ENCODE results near the gene SYT8.
"Not testable (repeated sequence)": the region's sequence is repeated elsewhere in the genome, so short reads cannot be mapped to it uniquely, and the experiment has no call there.

The SYT8 gene

GRCh38 chr11:1812274-1812673 is 22.5 kb upstream of the SYT8 start:
- H3K4me1 Mint-ChIP-seq, result no peaks in the 10 kb centered on the region
- no peak for ATAC-seq
- H3K4me3 Mint-ChIP-seq, result no peak overlapping the region
- peaks cover 8% of the 10 kb centered on the region for H3K27me3 Mint-ChIP-seq
- no peaks in the 10 kb centered on the region for H3K36me3 Mint-ChIP-seq (ENCODE audit: low read depth)
- H3K27ac Mint-ChIP-seq, result no peak overlapping the region
- H3K9me3 Mint-ChIP-seq, result no peaks in the 10 kb centered on the region
- no peak for DNase-seq

GRCh38 chr11:1812801-1813200 is 22.0 kb upstream of the SYT8 start:
- Mint-ChIP-seq H3K4me1 (no peaks in the 10 kb centered on the region), H3K27ac (no peak overlapping the region)

DNA sequence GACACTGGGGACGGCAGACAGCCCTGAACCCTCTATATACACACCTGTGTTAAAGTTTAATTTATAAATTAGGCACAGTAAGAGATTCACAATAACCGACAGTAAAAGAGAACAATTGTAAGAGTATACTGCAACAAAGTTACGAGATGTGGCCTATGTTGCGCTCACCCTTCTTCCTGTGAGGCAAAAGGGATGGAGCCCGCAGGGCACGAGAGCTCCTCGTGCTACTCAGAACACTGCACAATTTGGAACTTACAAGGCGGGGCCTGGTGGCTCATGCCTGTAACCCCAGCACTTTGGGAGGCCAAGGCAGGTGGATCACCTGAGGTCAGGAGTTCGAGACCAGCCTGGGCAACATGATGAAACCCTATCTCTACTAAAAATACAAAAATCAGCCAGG is 21.4 kb upstream of the SYT8 start:
- H3K36me3 Mint-ChIP-seq (ENCODE audit: low read depth); H3K9me3 Mint-ChIP-seq; ATAC-seq; DNase-seq; H3K27me3 Mint-ChIP-seq; H3K4me3 Mint-ChIP-seq; H3K4me1 Mint-ChIP-seq; H3K27ac Mint-ChIP-seq: not testable (repeated sequence)

More at GRCh38 chr11:1812801-1813200, 22.0 kb upstream of the SYT8 start:
- no peaks in the 10 kb centered on the region for H3K9me3 Mint-ChIP-seq
- no peak for DNase-seq
- no peak overlapping the region for H3K4me3 Mint-ChIP-seq
- no peak for ATAC-seq
- H3K36me3 Mint-ChIP-seq (ENCODE audit: low read depth), result no peaks in the 10 kb centered on the region
- peaks cover 8% of the 10 kb centered on the region for H3K27me3 Mint-ChIP-seq

GRCh38 chr11:1814691-1815090 is 20.1 kb upstream of the SYT8 start:
- Mint-ChIP-seq H3K27me3 (peaks cover 8% of the 10 kb centered on the region), H3K4me1 (no peaks in the 10 kb centered on the region), H3K4me3 (no peak overlapping the region), H3K36me3 (ENCODE audit: low read depth) (no peaks in the 10 kb centered on the region), H3K9me3 (no peaks in the 10 kb centered on the region), H3K27ac (no peak overlapping the region)
- DNase-seq, result no peak
- ATAC-seq, result no peak

GRCh38 chr11:1815311-1815710 is 19.5 kb upstream of the SYT8 start:
- H3K4me3 Mint-ChIP-seq, result no peak overlapping the region
- ATAC-seq, result no peak
- H3K36me3 Mint-ChIP-seq (ENCODE audit: low read depth), result no peaks in the 10 kb centered on the region
- H3K27ac Mint-ChIP-seq, result no peak overlapping the region
- no peaks in the 10 kb centered on the region for H3K4me1 Mint-ChIP-seq
- no peaks in the 10 kb centered on the region for H3K9me3 Mint-ChIP-seq
- no peak for DNase-seq
- peaks cover 8% of the 10 kb centered on the region for H3K27me3 Mint-ChIP-seq

DNA sequence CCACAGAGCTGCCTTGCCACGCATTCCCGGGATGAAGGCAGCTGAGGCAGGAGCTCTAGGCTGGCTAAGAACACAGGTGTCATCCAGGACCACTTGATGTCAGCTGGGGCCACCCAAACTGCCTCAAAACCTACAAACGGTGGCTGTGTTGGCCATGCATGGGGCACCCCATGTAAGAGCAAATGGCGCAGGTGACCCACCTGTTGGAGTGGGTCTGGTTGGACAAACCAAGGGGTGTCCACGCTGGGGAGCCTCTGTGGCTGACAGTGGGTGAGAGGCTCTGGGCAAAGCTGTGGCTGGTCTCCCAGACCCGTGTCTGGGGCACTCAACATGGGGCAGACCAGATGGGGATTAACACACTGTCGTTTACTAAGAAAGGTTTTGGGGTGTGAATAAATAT is 19.0 kb upstream of the SYT8 start:
- Mint-ChIP-seq H3K9me3 (no peaks in the 10 kb centered on the region), H3K27me3 (peaks cover 8% of the 10 kb centered on the region), H3K4me3 (no peak overlapping the region), H3K27ac (no peak overlapping the region), H3K36me3 (ENCODE audit: low read depth) (no peaks in the 10 kb centered on the region), H3K4me1 (no peaks in the 10 kb centered on the region)
- no peak for ATAC-seq
- no peak for DNase-seq

DNA sequence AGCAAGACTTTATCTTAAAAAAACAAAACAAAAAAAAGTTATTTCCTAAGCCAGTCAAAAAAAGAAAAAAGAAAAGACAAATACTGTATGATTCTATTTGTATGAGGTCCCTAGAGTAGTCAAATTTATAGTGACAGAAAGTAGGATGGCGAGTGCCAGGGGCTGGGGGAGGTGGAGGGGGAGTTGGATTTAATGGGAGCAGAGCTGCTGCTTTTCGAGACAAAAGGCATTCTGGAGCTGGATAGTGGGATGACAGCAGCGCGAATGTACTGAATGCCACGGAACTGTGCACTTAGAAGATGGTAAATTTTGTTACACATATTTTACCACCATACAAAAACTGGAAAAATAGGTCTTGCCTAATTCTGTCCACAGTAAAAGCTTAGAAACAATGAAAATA is 17.8 kb upstream of the SYT8 start:
- ATAC-seq (no peak), DNase-seq (no peak)
- H3K27me3 Mint-ChIP-seq, result peaks cover 8% of the 10 kb centered on the region
- H3K9me3 Mint-ChIP-seq, result no peaks in the 10 kb centered on the region
- no peaks in the 10 kb centered on the region for H3K36me3 Mint-ChIP-seq (ENCODE audit: low read depth)
- H3K4me1 Mint-ChIP-seq, result no peaks in the 10 kb centered on the region
- H3K4me3 Mint-ChIP-seq, result no peak overlapping the region
- no peak overlapping the region for H3K27ac Mint-ChIP-seq

- Mint-ChIP-seq H3K27ac (no peak overlapping the region), H3K4me1 (no peaks in the 10 kb centered on the region), H3K36me3 (ENCODE audit: low read depth) (no peaks in the 10 kb centered on the region), H3K27me3 (peaks cover 4% of the 10 kb centered on the region), H3K9me3 (no peaks in the 10 kb centered on the region), H3K4me3 (no peak overlapping the region)
- no peak for DNase-seq
- no peak for ATAC-seq
Observed at GRCh38 chr11:1817511-1817910, 17.3 kb upstream of the SYT8 start.

DNA sequence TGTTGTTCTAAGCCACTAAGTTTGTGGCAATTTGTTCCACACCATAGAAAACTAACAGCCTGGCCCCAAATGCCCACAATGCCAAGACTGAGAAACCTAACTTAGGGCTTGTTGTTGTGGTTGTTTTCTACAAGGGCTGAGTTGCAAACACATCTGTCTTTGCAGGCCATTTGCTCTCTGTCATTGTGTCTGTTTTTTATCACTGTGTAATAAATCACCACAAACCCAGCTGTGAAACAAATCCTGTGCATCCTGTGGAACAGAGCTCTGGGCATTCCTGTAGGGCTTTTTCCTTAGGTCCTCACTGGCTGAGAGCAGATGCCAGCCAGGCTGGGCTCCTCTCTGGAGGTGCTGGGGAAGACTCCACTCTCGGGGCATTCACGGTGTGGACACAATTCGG is 15.7 kb upstream of the SYT8 start:
- ATAC-seq, result no peak

GRCh38 chr11:1820463-1821325 is 14.1 kb upstream of the SYT8 start:
- H3K9me3 Mint-ChIP-seq, result no peaks in the 10 kb centered on the region
- H3K4me1 Mint-ChIP-seq, result no peaks in the 10 kb centered on the region
- peaks cover 2% of the 10 kb centered on the region for H3K27me3 Mint-ChIP-seq
- no peaks in the 10 kb centered on the region for H3K36me3 Mint-ChIP-seq (ENCODE audit: low read depth)
- ATAC-seq (no peak), DNase-seq (no peak)
- H3K27ac Mint-ChIP-seq, result no peak overlapping the region
- no peak overlapping the region for H3K4me3 Mint-ChIP-seq

More for the DNA sequence above, 15.7 kb upstream of the SYT8 start:
- Mint-ChIP-seq H3K4me1 (no peaks in the 10 kb centered on the region), H3K36me3 (ENCODE audit: low read depth) (no peaks in the 10 kb centered on the region), H3K27ac (no peak overlapping the region), H3K27me3 (peaks cover 1% of the 10 kb centered on the region), H3K9me3 (no peaks in the 10 kb centered on the region), H3K4me3 (no peak overlapping the region)
- DNase-seq, result no peak

DNA sequence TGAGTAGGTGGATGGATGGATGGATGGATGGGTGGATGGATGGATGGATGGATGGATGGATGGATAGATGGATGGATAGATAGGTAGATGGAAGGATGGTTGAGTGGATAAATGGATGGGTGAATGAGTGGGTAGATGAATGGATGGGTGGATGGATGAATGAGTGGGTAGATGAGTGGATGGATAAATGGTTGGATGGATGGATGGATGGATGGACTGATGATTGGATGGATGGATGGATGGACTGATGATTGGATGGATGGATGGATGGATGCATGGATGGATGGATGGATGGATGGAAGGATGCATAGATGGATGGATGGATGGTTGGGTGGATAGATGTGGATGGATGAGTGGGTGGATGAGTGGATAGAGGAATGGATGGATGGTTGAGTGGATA is 13.2 kb upstream of the SYT8 start:
- DNase-seq (no peak), ATAC-seq (no peak)
- H3K4me3 Mint-ChIP-seq, result no peak overlapping the region
- no peaks in the 10 kb centered on the region for H3K9me3 Mint-ChIP-seq
- H3K27me3 Mint-ChIP-seq, result peaks cover 2% of the 10 kb centered on the region
- no peak overlapping the region for H3K27ac Mint-ChIP-seq
- no peaks in the 10 kb centered on the region for H3K4me1 Mint-ChIP-seq
- H3K36me3 Mint-ChIP-seq (ENCODE audit: low read depth), result no peaks in the 10 kb centered on the region

- Mint-ChIP-seq H3K27me3 (peaks cover 5% of the 10 kb centered on the region), H3K4me1 (no peaks in the 10 kb centered on the region), H3K36me3 (ENCODE audit: low read depth) (no peaks in the 10 kb centered on the region), H3K4me3 (no peak overlapping the region), H3K9me3 (no peaks in the 10 kb centered on the region), H3K27ac (no peak overlapping the region)
- DNase-seq, result no peak
- ATAC-seq, result no peak
Observed at GRCh38 chr11:1822648-1823375, 12.0 kb upstream of the SYT8 start.

DNA sequence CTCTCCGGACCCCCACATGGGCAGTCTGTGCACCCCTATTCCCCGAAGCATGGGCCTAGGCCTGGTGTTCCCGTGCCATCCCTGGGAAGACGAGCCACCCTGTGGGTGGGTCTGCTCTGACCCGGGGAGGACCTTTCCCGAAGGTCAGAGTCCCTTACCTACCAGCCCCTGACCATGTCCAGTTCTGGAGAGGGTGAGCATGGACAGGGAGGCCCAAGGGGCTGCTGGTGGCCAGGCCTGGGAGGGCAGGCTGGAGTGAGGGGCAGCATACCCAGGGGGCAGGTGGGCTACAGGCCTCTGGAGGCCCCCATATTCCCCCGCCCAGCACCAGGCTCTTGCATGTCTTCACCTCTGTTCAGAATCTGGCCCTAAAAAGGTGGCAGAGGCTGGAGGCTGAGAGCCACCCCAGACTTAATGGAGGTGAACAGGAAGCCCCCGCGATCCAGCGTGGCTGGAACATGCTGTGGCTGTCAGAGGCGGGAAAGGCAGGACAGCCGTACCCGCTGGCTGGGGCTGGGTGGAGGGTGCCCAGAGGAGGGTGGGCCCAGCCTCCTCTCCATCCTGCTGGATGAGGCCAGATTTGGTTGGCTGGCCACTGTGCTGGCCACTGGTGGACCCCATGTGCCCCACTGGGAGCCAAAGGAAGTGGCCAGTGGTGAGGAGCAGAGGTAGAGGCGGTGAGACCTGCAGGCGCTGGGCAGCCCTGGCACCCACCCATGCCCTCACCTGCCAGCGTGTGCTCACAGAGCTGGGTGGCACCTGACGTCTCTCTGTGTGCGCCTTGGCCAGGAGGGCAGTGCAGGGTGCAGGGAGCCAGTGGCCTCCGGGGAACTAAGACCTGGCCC is 11.2 kb upstream of the SYT8 start:
- no peak for DNase-seq
- H3K4me3 Mint-ChIP-seq, result no peak overlapping the region
- H3K27me3 Mint-ChIP-seq, result peaks cover 6% of the 10 kb centered on the region
- peak; percentile 26 for ATAC-seq
- H3K36me3 Mint-ChIP-seq (ENCODE audit: low read depth), result no peaks in the 10 kb centered on the region
- no peaks in the 10 kb centered on the region for H3K4me1 Mint-ChIP-seq
- H3K27ac Mint-ChIP-seq, result no peak overlapping the region
- no peaks in the 10 kb centered on the region for H3K9me3 Mint-ChIP-seq

DNA sequence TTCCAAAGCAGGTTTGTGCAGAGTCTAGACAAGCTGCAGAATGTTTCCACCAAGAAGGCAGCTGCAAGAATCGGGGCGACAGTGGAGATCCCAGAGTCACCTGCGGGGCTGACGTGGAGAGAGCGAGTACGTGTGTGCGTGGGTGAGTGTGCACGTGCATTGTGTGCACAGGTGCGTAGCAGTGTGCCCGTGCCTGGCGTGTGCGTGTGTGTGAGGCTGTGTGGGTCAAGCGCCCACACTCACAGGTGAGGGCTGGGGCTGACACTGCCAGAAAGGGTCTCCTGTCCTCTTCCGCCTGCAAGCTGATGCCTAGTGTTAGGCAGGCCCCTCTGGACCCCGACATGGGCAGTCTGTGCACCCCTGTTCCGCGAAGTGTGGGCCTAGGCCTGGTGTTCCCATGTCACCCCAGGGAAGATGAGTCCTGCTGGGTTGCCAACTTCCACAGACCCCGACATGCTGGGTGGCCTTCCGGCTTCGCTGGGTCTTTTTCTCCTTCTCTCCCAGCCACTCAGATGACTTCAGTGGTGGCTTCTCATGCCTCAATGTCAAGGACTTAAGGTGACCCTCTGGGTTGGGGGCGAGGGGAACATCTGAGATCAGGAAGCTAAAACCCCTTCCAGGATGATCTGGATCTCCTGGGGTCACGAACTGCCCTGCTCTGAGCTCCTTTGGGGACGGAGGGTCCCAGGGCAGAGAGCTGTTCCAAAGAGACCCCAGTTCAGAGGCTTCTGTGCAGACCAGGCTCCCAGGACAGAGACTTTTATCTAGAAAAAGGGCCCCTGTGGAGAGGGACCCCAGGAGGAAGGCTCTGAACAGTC is 10.4 kb upstream of the SYT8 start:
- no peak overlapping the region for H3K4me3 Mint-ChIP-seq
- H3K27ac Mint-ChIP-seq, result no peak overlapping the region
- no peaks in the 10 kb centered on the region for H3K36me3 Mint-ChIP-seq (ENCODE audit: low read depth)
- DNase-seq, result no peak
- no peaks in the 10 kb centered on the region for H3K9me3 Mint-ChIP-seq
- peaks cover 6% of the 10 kb centered on the region for H3K27me3 Mint-ChIP-seq
- ATAC-seq, result no peak
- no peaks in the 10 kb centered on the region for H3K4me1 Mint-ChIP-seq
